HepG2 (cell line): ENCODE measurements around the gene TBCD. TPM values are rescaled to one million over a fixed set of nuclear protein-coding genes. Genes with fewer than 3 reads are reported as not detected.

Experiments
- ATAC-seq: fragments of 200-7000 bp; cut with Tn5 transposase; 3 replicates; pipeline ENCODE4 v1.9.1; 2020; ENCODE audit warnings: mild to moderate bottlenecking, moderate library complexity
- BruUV-seq: library from RNA; stranded (reverse); fragments of 400-500 nt; replicated peaks from 2 replicates; lab custom pipeline; 2021; lab: Mats Ljungman, UMichigan
- CTCF ChIA-PET: fragments of 300-600 bp; formaldehyde crosslinking; extraction: SDS; loops from one replicate; lab custom pipeline; 2021; ENCODE audit warnings: low total read pairs, inconsistent platforms, low intra/inter-chr PET ratio; lab: Yijun Ruan, JAX
- POLR2A ChIA-PET: fragments of 350-600 bp; sonication (Branson Sonifier 250); formaldehyde crosslinking; loops from one replicate; lab custom pipeline; 2020; ENCODE audit warnings: antibody characterized with exemption, inconsistent platforms; lab: Yijun Ruan, JAX
- DNase-seq: peaks from one replicate; pipeline ENCODE4 v3.0.0-alpha.2; 2015; ENCODE audit warnings: low spot score
- FAIRE-seq: peaks from 3 replicates; lab custom pipeline; 2011; peaks lifted over from hg19 to GRCh38; lab: Jason Lieb, UNC
- H2AFZ ChIP-seq: one replicate; pipeline ENCODE4 v1.6.1; 2011; ENCODE audit warnings: low read length, inconsistent platforms
- H3K27ac ChIP-seq: fragments of 300-600 bp; 3 replicates; pipeline ENCODE4 v1.8.0; 2011; ENCODE audit warnings: mixed run types, mild to moderate bottlenecking, mixed read lengths, low read length, inconsistent platforms; ENCODE audit not compliant: insufficient read depth; ENCODE audit errors: extremely low read length
- H3K27me3 ChIP-seq, 2 experiments: fragments of 200-600 bp in 1 of 2; 2 replicates in 1 of 2; 3 replicates in 1 of 2; pipeline versions ENCODE4 v1.6.0 to v1.8.0; 2011; ENCODE audit warnings: low read length in 2 of 2, mild to moderate bottlenecking in 2 of 2, moderate library complexity in 2 of 2, inconsistent platforms in 1 of 2; ENCODE audit not compliant: insufficient read depth in 2 of 2, control insufficient read depth in 1 of 2
- H3K36me3 ChIP-seq, 2 experiments: fragments of 200-600 bp in 1 of 2; replicated peaks in 1 of 2; 2 replicates in 1 of 2; 3 replicates in 1 of 2; pipeline versions ENCODE4 v1.5.1 to v1.8.0; 2011; ENCODE audit warnings: low read length in 2 of 2, inconsistent platforms in 1 of 2; ENCODE audit not compliant: insufficient read depth in 2 of 2, control insufficient read depth in 1 of 2
- H3K4me1 ChIP-seq: 2 replicates; pipeline ENCODE4 v1.5.1; 2012; ENCODE audit warnings: low read length, inconsistent platforms; ENCODE audit not compliant: insufficient read depth
- H3K4me2 ChIP-seq: 2 replicates; pipeline ENCODE4 v1.6.0; 2011; ENCODE audit warnings: low read depth, low read length, inconsistent platforms
- H3K4me3 ChIP-seq, 3 experiments: fragments of 200-600 bp in 1 of 3; sonication (generic), shearing (Covaris generic) in 1 of 3; replicated peaks in 1 of 3; 2 replicates each; pipeline ENCODE4 v1.5.1; 2011 to 2016; ENCODE audit warnings: low read length in 3 of 3, inconsistent platforms in 2 of 3, low read depth in 2 of 3, mild to moderate bottlenecking in 2 of 3, control low read depth in 1 of 3, mixed read lengths in 1 of 3; ENCODE audit not compliant: insufficient read depth in 1 of 3
- H3K79me2 ChIP-seq: one replicate; pipeline ENCODE4 v1.6.1; 2011; ENCODE audit warnings: low read length, inconsistent platforms; ENCODE audit not compliant: insufficient read depth
- H3K9ac ChIP-seq: 2 replicates; pipeline ENCODE4 v1.6.0; 2011; ENCODE audit warnings: mild to moderate bottlenecking, low read depth, low read length, inconsistent platforms; ENCODE audit not compliant: insufficient read depth
- H3K9me3 ChIP-seq: 2 replicates; pipeline ENCODE4 v1.5.1; 2012; ENCODE audit warnings: mild to moderate bottlenecking, low read length
- H4K20me1 ChIP-seq: 2 replicates; pipeline ENCODE4 v1.6.0; 2011; ENCODE audit warnings: inconsistent platforms, mild to moderate bottlenecking, low read length, moderate library complexity; ENCODE audit not compliant: insufficient read depth
- GLI4 ChIP-seq: sonication (generic); formaldehyde crosslinking; IDR thresholded peaks from 2 replicates; pipeline ENCODE4 v1.5.1; 2020; ENCODE audit warnings: missing genetic modification reagents, mild to moderate bottlenecking, moderate library complexity, borderline replicate concordance
- GTF2F1 ChIP-seq: fragments of 150-350 bp; IDR thresholded peaks from 2 replicates; pipeline ENCODE4 v1.6.1; 2014; ENCODE audit warnings: low read length
- JUN ChIP-seq: sonication (generic); formaldehyde crosslinking; IDR thresholded peaks from 2 replicates; pipeline ENCODE4 v1.4.0; 2020; ENCODE audit warnings: mild to moderate bottlenecking, missing genetic modification reagents
- KLF16 ChIP-seq, 2 experiments: sonication (generic) in 1 of 2; formaldehyde crosslinking in 1 of 2; IDR thresholded peaks; 2 replicates each; pipeline versions ENCODE4 v1.6.1 to v1.8.0; 2016 to 2023; ENCODE audit warnings: missing genetic modification reagents in 2 of 2, missing compliant biosample characterization in 1 of 2
- KMT2A ChIP-seq: sonication (generic); formaldehyde crosslinking; IDR thresholded peaks from 2 replicates; pipeline ENCODE4 v1.4.0; 2020; ENCODE audit warnings: missing genetic modification reagents
- NFE2L2 ChIP-seq: fragments of 150-350 bp; IDR thresholded peaks from 2 replicates; pipeline ENCODE4 v1.6.1; 2014; ENCODE audit warnings: low read length
- NR2F1 ChIP-seq, 2 experiments: fragments of 450-650 bp in 1 of 2; formaldehyde crosslinking in 1 of 2; IDR thresholded peaks; 2 replicates each; pipeline versions ENCODE4 v1.5.0 to v1.6.1; 2016 to 2020; ENCODE audit warnings: mild to moderate bottlenecking in 1 of 2, missing compliant biosample characterization in 1 of 2, missing genetic modification reagents in 1 of 2, moderate library complexity in 1 of 2
- PHF21A ChIP-seq: sonication (generic); formaldehyde crosslinking; IDR thresholded peaks from 2 replicates; pipeline ENCODE4 v1.5.0; 2020; ENCODE audit warnings: mild to moderate bottlenecking, missing genetic modification reagents
- SOX6 ChIP-seq, 2 experiments: fragments of 450-650 bp in 1 of 2; sonication (generic) in 1 of 2; formaldehyde crosslinking in 1 of 2; IDR thresholded peaks; 2 replicates each; pipeline versions ENCODE4 v1.4.0 to v1.6.1; 2017 to 2020; ENCODE audit warnings: antibody characterized with exemption in 1 of 2, mild to moderate bottlenecking in 1 of 2, missing genetic modification reagents in 1 of 2
- TOE1 ChIP-seq: sonication (generic); formaldehyde crosslinking; IDR thresholded peaks from 2 replicates; pipeline ENCODE4 v1.4.0; 2020; ENCODE audit warnings: mild to moderate bottlenecking, missing genetic modification reagents
- ZNF264 ChIP-seq: sonication (generic); formaldehyde crosslinking; IDR thresholded peaks from 2 replicates; pipeline ENCODE4 v1.4.0; 2020; ENCODE audit warnings: missing genetic modification reagents
- ZNF777 ChIP-seq: sonication (generic); formaldehyde crosslinking; IDR thresholded peaks from 2 replicates; pipeline ENCODE4 v1.4.0; 2020; ENCODE audit warnings: missing genetic modification reagents
- WGBS: methylation state at CpG from one replicate; pipeline ENCODE4 v1.1.6; 2017; ENCODE audit warnings: low lambda C conversion rate; 5-methylcytosine and 5-hydroxymethylcytosine counted together
- in situ Hi-C: cut with HindIII; loops from 2 replicates; pipeline ENCODE4 v1.10.0; 2017; ENCODE audit warnings: low pct_unique_long_range_greater_than_20kb; ENCODE audit not compliant: extremely low pct_ligation_motif_present
- intact Hi-C: fragments of 100-400 bp; cut with micrococcal nuclease; formaldehyde crosslinking; loops from one replicate; pipeline ENCODE4 v1.10.0; 2022; ENCODE audit not compliant: unreplicated experiment
- polyA plus RNA-seq, 8 experiments: library from polyadenylated mRNA; depleted of rRNA in 3 of 8; stranded (reverse) in 7 of 8; unstranded in 1 of 8; fragments of >200 nt; fragmentation: Illumina TruSeq in 4 of 8; extraction: Trizol in 4 of 8; gene quantifications; 2 replicates each; pipeline versions ENCODE4 v1.2.1 to v1.2.3, GENCODE V29; 2011 to 2016; ENCODE audit warnings: low read depth in 4 of 8, missing spikeins in 1 of 8, mixed read lengths in 1 of 8; ENCODE audit not compliant: insufficient read depth in 1 of 8
- total RNA-seq, 5 experiments: library from RNA; depleted of rRNA; stranded (reverse); fragments of >200 nt; fragmentation: Illumina TruSeq; extraction: Trizol; gene quantifications; 2 replicates each; pipeline ENCODE4 v1.2.3, GENCODE V29; 2016; ENCODE audit warnings: low read depth in 1 of 5
- TF ChIP-seq, protein P1 (sequence below): sonication (generic); formaldehyde crosslinking; IDR thresholded peaks from 2 replicates; pipeline ENCODE4 v1.8.0; 2022; ENCODE audit warnings: missing genetic modification reagents, mild to moderate bottlenecking, borderline replicate concordance
- TF ChIP-seq, protein P2 (sequence below): sonication (generic); formaldehyde crosslinking; IDR thresholded peaks from 2 replicates; pipeline ENCODE4 v1.4.0; 2020; ENCODE audit warnings: missing genetic modification reagents
- TF ChIP-seq, protein P3 (sequence below), 2 experiments: sonication (generic) in 1 of 2; formaldehyde crosslinking in 1 of 2; IDR thresholded peaks; 2 replicates each; pipeline versions ENCODE4 v1.4.0 to v1.6.1; 2018 to 2020; ENCODE audit warnings: missing genetic modification reagents in 2 of 2, borderline replicate concordance in 1 of 2, low read depth in 1 of 2, mild to moderate bottlenecking in 1 of 2, missing biosample characterization in 1 of 2

TBCD gene
- total and polyA plus RNA-seq, 2 of the 13 experiments (the other 11 are each of a cell fraction or from before 2014, with no cell fraction given), result 33.9 to 54.8 TPM

GRCh38 chr17:82781894-82782274 lies 30.0 kb downstream of the TBCD start:
- Histone ChIP-seq H3K4me1 (no peaks in the 10 kb centered on the region), H3K4me3 (no peak overlapping the region), H3K9ac (no peak overlapping the region), H3K36me3 (peaks cover 17 to 29% of the 10 kb centered on the region in 2 experiments; a peak in 4 of 5 replicates), H4K20me1 (no peaks in the 10 kb centered on the region), H3K9me3 (no peaks in the 10 kb centered on the region), H3K79me2 (no peaks in the 10 kb centered on the region), H2AFZ (no peak overlapping the region), H3K4me2 (no peak overlapping the region), H3K27me3 (no peaks in the 10 kb centered on the region), H3K27ac (no peak overlapping the region)
- no TSS peak for BruUV-seq
- peak; percentile 50 for DNase-seq
- intact Hi-C loops (no loop called here), in situ Hi-C loops (loop anchor here (5.0 kb wide), 1 partner anchor 145 kb away; no protein-coding TSS in a partner anchor)
- POLR2A ChIA-PET, result no interaction called here
- WGBS, result 33% methylated on average over 7 of the region's 8 CpGs
- peak; percentile 97 for ATAC-seq
- CTCF ChIA-PET, result interaction anchor here (0.7 to 2.6 kb wide), 6 partner anchors 114 to 424 kb away, joined by 3 to 21 read pairs (median 12); no protein-coding TSS in a partner anchor
- peak; percentile 73 for FAIRE-seq
- TF ChIP-seq JUN (no peak), KLF16 (CRISPR knock-in tag; IDR thresholded peaks at IDR 0.05) (peak in 1 of 2 experiments; percentile 54; a peak in 1 of 4 replicates), KMT2A (peak; percentile 35; the same call in 1 of the 2 replicates), GLI4 (CRISPR knock-in tag) (no peak), NR2F1 (CRISPR knock-in tag; IDR thresholded peaks at IDR 0.05) (no peak), ZNF777 (CRISPR knock-in tag) (no peak), PHF21A (CRISPR knock-in tag) (peak; percentile 19; the same call in 1 of the 2 replicates), NFE2L2 (no peak; the same call in 1 of the 2 replicates), SOX6 (IDR thresholded peaks at IDR 0.05) (no peak), SOX6 (CRISPR knock-in tag; IDR thresholded peaks at IDR 0.05) (no peak), TOE1 (CRISPR knock-in tag) (no peak), GTF2F1 (no peak), ZNF264 (CRISPR knock-in tag) (no peak)
- TF ChIP-seq, protein P1, sequence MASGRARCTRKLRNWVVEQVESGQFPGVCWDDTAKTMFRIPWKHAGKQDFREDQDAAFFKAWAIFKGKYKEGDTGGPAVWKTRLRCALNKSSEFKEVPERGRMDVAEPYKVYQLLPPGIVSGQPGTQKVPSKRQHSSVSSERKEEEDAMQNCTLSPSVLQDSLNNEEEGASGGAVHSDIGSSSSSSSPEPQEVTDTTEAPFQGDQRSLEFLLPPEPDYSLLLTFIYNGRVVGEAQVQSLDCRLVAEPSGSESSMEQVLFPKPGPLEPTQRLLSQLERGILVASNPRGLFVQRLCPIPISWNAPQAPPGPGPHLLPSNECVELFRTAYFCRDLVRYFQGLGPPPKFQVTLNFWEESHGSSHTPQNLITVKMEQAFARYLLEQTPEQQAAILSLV, result 0 out of 2 replicates have a peak, but pooled peaks have one; percentile 37
- TF ChIP-seq, protein P2, sequence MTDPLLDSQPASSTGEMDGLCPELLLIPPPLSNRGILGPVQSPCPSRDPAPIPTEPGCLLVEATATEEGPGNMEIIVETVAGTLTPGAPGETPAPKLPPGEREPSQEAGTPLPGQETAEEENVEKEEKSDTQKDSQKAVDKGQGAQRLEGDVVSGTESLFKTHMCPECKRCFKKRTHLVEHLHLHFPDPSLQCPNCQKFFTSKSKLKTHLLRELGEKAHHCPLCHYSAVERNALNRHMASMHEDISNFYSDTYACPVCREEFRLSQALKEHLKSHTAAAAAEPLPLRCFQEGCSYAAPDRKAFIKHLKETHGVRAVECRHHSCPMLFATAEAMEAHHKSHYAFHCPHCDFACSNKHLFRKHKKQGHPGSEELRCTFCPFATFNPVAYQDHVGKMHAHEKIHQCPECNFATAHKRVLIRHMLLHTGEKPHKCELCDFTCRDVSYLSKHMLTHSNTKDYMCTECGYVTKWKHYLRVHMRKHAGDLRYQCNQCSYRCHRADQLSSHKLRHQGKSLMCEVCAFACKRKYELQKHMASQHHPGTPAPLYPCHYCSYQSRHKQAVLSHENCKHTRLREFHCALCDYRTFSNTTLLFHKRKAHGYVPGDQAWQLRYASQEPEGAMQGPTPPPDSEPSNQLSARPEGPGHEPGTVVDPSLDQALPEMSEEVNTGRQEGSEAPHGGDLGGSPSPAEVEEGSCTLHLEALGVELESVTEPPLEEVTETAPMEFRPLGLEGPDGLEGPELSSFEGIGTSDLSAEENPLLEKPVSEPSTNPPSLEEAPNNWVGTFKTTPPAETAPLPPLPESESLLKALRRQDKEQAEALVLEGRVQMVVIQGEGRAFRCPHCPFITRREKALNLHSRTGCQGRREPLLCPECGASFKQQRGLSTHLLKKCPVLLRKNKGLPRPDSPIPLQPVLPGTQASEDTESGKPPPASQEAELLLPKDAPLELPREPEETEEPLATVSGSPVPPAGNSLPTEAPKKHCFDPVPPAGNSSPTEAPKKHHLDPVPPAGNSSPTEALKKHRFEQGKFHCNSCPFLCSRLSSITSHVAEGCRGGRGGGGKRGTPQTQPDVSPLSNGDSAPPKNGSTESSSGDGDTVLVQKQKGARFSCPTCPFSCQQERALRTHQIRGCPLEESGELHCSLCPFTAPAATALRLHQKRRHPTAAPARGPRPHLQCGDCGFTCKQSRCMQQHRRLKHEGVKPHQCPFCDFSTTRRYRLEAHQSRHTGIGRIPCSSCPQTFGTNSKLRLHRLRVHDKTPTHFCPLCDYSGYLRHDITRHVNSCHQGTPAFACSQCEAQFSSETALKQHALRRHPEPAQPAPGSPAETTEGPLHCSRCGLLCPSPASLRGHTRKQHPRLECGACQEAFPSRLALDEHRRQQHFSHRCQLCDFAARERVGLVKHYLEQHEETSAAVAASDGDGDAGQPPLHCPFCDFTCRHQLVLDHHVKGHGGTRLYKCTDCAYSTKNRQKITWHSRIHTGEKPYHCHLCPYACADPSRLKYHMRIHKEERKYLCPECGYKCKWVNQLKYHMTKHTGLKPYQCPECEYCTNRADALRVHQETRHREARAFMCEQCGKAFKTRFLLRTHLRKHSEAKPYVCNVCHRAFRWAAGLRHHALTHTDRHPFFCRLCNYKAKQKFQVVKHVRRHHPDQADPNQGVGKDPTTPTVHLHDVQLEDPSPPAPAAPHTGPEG, result no peak
- TF ChIP-seq, protein P3, sequence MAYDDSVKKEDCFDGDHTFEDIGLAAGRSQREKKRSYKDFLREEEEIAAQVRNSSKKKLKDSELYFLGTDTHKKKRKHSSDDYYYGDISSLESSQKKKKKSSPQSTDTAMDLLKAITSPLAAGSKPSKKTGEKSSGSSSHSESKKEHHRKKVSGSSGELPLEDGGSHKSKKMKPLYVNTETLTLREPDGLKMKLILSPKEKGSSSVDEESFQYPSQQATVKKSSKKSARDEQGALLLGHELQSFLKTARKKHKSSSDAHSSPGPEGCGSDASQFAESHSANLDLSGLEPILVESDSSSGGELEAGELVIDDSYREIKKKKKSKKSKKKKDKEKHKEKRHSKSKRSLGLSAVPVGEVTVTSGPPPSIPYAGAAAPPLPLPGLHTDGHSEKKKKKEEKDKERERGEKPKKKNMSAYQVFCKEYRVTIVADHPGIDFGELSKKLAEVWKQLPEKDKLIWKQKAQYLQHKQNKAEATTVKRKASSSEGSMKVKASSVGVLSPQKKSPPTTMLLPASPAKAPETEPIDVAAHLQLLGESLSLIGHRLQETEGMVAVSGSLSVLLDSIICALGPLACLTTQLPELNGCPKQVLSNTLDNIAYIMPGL (CRISPR knock-in tag; IDR thresholded peaks at IDR 0.05; ENCODE audit: borderline replicate concordance in 1 of 2, low read depth in 1 of 2), result peak; percentile 47 to 59; a peak in 2 of 4 replicates
